ENCODE results near the gene RIMKLB.
A peak's percentile ranks its signal among the peaks of the same experiment; 100 is the strongest.
"Not testable (repeated sequence)": the region's sequence is repeated elsewhere in the genome, so short reads cannot be mapped to it uniquely, and the experiment has no call there.

The RIMKLB gene

GRCh38 chr12:8813572-8814357, 116.0 kb downstream of the RIMKLB start:
- Histone ChIP-seq H3K4me1 (no peaks in the 10 kb centered on the region), H3K27me3 (no peaks in the 10 kb centered on the region), H3K36me3 (no peaks in the 10 kb centered on the region), H3K9me3 (no peaks in the 10 kb centered on the region), H3K4me3 (ENCODE audit: low read depth, low read length) (no peak overlapping the region)
- DNase-seq = no peak
- no peak for TF ChIP-seq CTCF (IDR thresholded peaks at IDR 0.05; ENCODE audit: low read depth, low read length)

GRCh38 chr12:8816448-8817050, 118.8 kb downstream of the RIMKLB start:
- Histone ChIP-seq H3K27me3 (no peaks in the 10 kb centered on the region), H3K9me3 (no peaks in the 10 kb centered on the region), H3K4me3 (ENCODE audit: low read depth, low read length) (no peak overlapping the region), H3K4me1 (no peaks in the 10 kb centered on the region), H3K36me3 (no peaks in the 10 kb centered on the region)
- TF ChIP-seq CTCF (IDR thresholded peaks at IDR 0.05; ENCODE audit: low read depth, low read length) = no peak
- no peak for DNase-seq

- no peak for TF ChIP-seq CTCF (IDR thresholded peaks at IDR 0.05; ENCODE audit: low read depth, low read length)
- Histone ChIP-seq H3K27me3 (no peaks in the 10 kb centered on the region), H3K4me3 (ENCODE audit: low read depth, low read length) (no peak overlapping the region), H3K9me3 (no peaks in the 10 kb centered on the region), H3K4me1 (no peaks in the 10 kb centered on the region), H3K36me3 (no peaks in the 10 kb centered on the region)
- no peak for DNase-seq
Observed at GRCh38 chr12:8817856-8818255, 120.1 kb downstream of the RIMKLB start.

- H3K9me3 ChIP-seq = no peaks in the 10 kb centered on the region
- H3K4me3 ChIP-seq (ENCODE audit: low read depth, low read length) = no peak overlapping the region
- no peak for TF ChIP-seq CTCF (IDR thresholded peaks at IDR 0.05; ENCODE audit: low read depth, low read length)
- H3K4me1 ChIP-seq = no peaks in the 10 kb centered on the region
- DNase-seq = no peak
- H3K36me3 ChIP-seq = no peaks in the 10 kb centered on the region
- no peaks in the 10 kb centered on the region for H3K27me3 ChIP-seq
Observed at GRCh38 chr12:8818526-8818925, 120.7 kb downstream of the RIMKLB start.

GRCh38 chr12:8819666-8819980, 121.8 kb downstream of the RIMKLB start:
- H3K4me1 ChIP-seq = no peaks in the 10 kb centered on the region
- H3K27me3 ChIP-seq = no peaks in the 10 kb centered on the region
- no peaks in the 10 kb centered on the region for H3K36me3 ChIP-seq
- no peak for DNase-seq
- no peak overlapping the region for H3K4me3 ChIP-seq (ENCODE audit: low read depth, low read length)
- no peak for TF ChIP-seq CTCF (IDR thresholded peaks at IDR 0.05; ENCODE audit: low read depth, low read length)
- no peaks in the 10 kb centered on the region for H3K9me3 ChIP-seq

GRCh38 chr12:8820676-8821407, 123.1 kb downstream of the RIMKLB start:
- not testable (repeated sequence) for H3K9me3 ChIP-seq; H3K4me1 ChIP-seq; H3K4me3 ChIP-seq (ENCODE audit: low read depth, low read length); H3K27me3 ChIP-seq; H3K36me3 ChIP-seq
- DNase-seq = peak; percentile 19
